H1 (cell line): ENCODE data around the gene TECPR2. TPM values are rescaled to one million over a fixed set of nuclear protein-coding genes. Genes with fewer than 3 reads are reported as not detected.

Experiments
- CTCF ChIA-PET: fragments of 300-600 bp; sonication (Branson Sonifier 250); formaldehyde crosslinking; loops from one replicate; lab custom pipeline; 2021; ENCODE audit not compliant: partially characterized antibody; lab: Charles Lee
- POLR2A ChIA-PET: fragments of 300-600 bp; sonication (Branson Sonifier 250); formaldehyde crosslinking; loops from one replicate; lab custom pipeline; 2021; ENCODE audit warnings: inconsistent platforms; ENCODE audit not compliant: partially characterized antibody; lab: Charles Lee
- DNase-seq, 2 experiments: peaks; one replicate each; pipeline versions ENCODE4 v3.0.0 to v3.0.0-alpha.2; 2010 to 2022; ENCODE audit warnings: low spot score in 2 of 2, low read depth in 1 of 2, mixed read lengths in 1 of 2
- FAIRE-seq: peaks from 2 replicates; lab custom pipeline; 2011; peaks lifted over from hg19 to GRCh38; lab: Jason Lieb, UNC
- H2AFZ ChIP-seq: 2 replicates; pipeline ENCODE4 v1.8.1; 2012; ENCODE audit warnings: low read length, inconsistent platforms
- H2AK5ac ChIP-seq: 2 replicates; pipeline ENCODE4 v1.6.1; 2013; ENCODE audit warnings: low read depth, low read length
- H2BK120ac ChIP-seq: replicated peaks from 2 replicates; pipeline ENCODE3; 2013; ENCODE audit warnings: low read depth, low read length, inconsistent platforms
- H2BK12ac ChIP-seq: 2 replicates; pipeline ENCODE4 v1.6.1; 2013; ENCODE audit warnings: low read depth, low read length
- H2BK15ac ChIP-seq: 2 replicates; pipeline ENCODE4 v1.6.1; 2013; ENCODE audit warnings: low read length
- H2BK20ac ChIP-seq: 2 replicates; pipeline ENCODE4 v1.6.1; 2013; ENCODE audit warnings: low read length
- H2BK5ac ChIP-seq: 2 replicates; pipeline ENCODE4 v1.6.1; 2013; ENCODE audit warnings: low read depth, low read length
- H3K14ac ChIP-seq: 2 replicates; pipeline ENCODE4 v1.6.1; 2013; ENCODE audit warnings: inconsistent platforms; ENCODE audit not compliant: insufficient read length
- H3K18ac ChIP-seq: 2 replicates; pipeline ENCODE4 v1.6.1; 2013; ENCODE audit warnings: low read length; ENCODE audit errors: extremely low read depth
- H3K23ac ChIP-seq: 2 replicates; pipeline ENCODE4 v1.6.1; 2013; ENCODE audit warnings: inconsistent platforms; ENCODE audit not compliant: insufficient read length
- H3K23me2 ChIP-seq: 2 replicates; pipeline ENCODE4 v1.6.1; 2013; ENCODE audit warnings: low read depth, low read length
- H3K27ac ChIP-seq: 2 replicates; pipeline ENCODE4 v1.6.1; 2011; ENCODE audit warnings: low read depth, low read length, inconsistent platforms
- H3K27me3 ChIP-seq, 4 experiments: replicated peaks in 1 of 4; 1 replicate in 1 of 4; 2 replicates in 3 of 4; pipeline versions ENCODE4 v1.6.1 to v1.8.1; 2011 to 2013; ENCODE audit warnings: low read length in 3 of 4, mild to moderate bottlenecking in 3 of 4, inconsistent platforms in 2 of 4, mixed read lengths in 2 of 4, moderate library complexity in 1 of 4; ENCODE audit not compliant: control insufficient read depth in 3 of 4, insufficient read depth in 3 of 4; ENCODE audit errors: extremely low read depth in 1 of 4
- H3K36me3 ChIP-seq, 4 experiments: 2 replicates each; pipeline versions ENCODE4 v1.6.1 to v1.8.1; 2011 to 2013; ENCODE audit warnings: mild to moderate bottlenecking in 4 of 4, low read length in 3 of 4, moderate library complexity in 2 of 4, control low read depth in 1 of 4, inconsistent platforms in 1 of 4; ENCODE audit not compliant: insufficient read depth in 4 of 4, control insufficient read depth in 2 of 4
- H3K4ac ChIP-seq: replicated peaks from 2 replicates; pipeline ENCODE3; 2013; ENCODE audit warnings: low read length, low read depth, mixed read lengths, inconsistent platforms; ENCODE audit not compliant: insufficient read length
- H3K4me1 ChIP-seq, 4 experiments: replicated peaks in 1 of 4; 1 replicate in 1 of 4; 2 replicates in 3 of 4; pipeline versions ENCODE4 v1.6.1 to v1.8.1; 2011 to 2013; ENCODE audit warnings: low read length in 3 of 4, inconsistent platforms in 2 of 4, mixed read lengths in 1 of 4; ENCODE audit not compliant: insufficient read depth in 4 of 4, control insufficient read depth in 3 of 4
- H3K4me2 ChIP-seq, 2 experiments: 2 replicates each; pipeline versions ENCODE4 v1.6.1 to v1.8.1; 2011 to 2013; ENCODE audit warnings: low read depth in 2 of 2, low read length in 2 of 2, control low read depth in 1 of 2, inconsistent platforms in 1 of 2, mild to moderate bottlenecking in 1 of 2; ENCODE audit not compliant: insufficient read depth in 1 of 2
- H3K4me3 ChIP-seq, 4 experiments: fragments of 200-600, 300-600 bp in 1 of 4; sonication (generic), shearing (Covaris generic), sonication (Bioruptor Twin) in 1 of 4; 2 replicates each; pipeline versions ENCODE4 v1.5.1 to v1.8.1; 2011 to 2016; ENCODE audit warnings: low read length in 4 of 4, low read depth in 3 of 4, control low read depth in 2 of 4, inconsistent platforms in 2 of 4, mild to moderate bottlenecking in 2 of 4, mixed read lengths in 1 of 4, moderate library complexity in 1 of 4; ENCODE audit not compliant: insufficient read depth in 2 of 4; ENCODE audit errors: extremely low read depth in 1 of 4
- H3K56ac ChIP-seq: replicated peaks from 2 replicates; pipeline ENCODE3; 2013; ENCODE audit warnings: low read depth, mild to moderate bottlenecking, mixed read lengths, low read length, inconsistent platforms; ENCODE audit not compliant: insufficient read length
- H3K79me1 ChIP-seq: 2 replicates; pipeline ENCODE4 v1.6.1; 2013; ENCODE audit warnings: low read depth, low read length, control low read depth
- H3K79me2 ChIP-seq, 2 experiments: 2 replicates each; pipeline versions ENCODE4 v1.6.1 to v1.8.1; 2012 to 2013; ENCODE audit warnings: low read length in 2 of 2, mild to moderate bottlenecking in 2 of 2, inconsistent platforms in 1 of 2; ENCODE audit not compliant: insufficient read depth in 2 of 2, control insufficient read depth in 1 of 2
- H3K9ac ChIP-seq, 4 experiments: replicated peaks in 1 of 4; 1 replicate in 1 of 4; 2 replicates in 3 of 4; pipeline versions ENCODE4 v1.6.1 to v1.8.1; 2011 to 2013; ENCODE audit warnings: low read depth in 3 of 4, low read length in 3 of 4, control low read depth in 2 of 4, mild to moderate bottlenecking in 2 of 4, moderate library complexity in 2 of 4, inconsistent platforms in 1 of 4; ENCODE audit errors: extremely low read depth in 1 of 4
- H3K9me3 ChIP-seq, 2 experiments: 2 replicates each; pipeline versions ENCODE4 v1.6.1 to v1.8.1; 2012 to 2013; ENCODE audit warnings: mild to moderate bottlenecking in 2 of 2, moderate library complexity in 2 of 2, control low read depth in 1 of 2, inconsistent platforms in 1 of 2, low read depth in 1 of 2, low read length in 1 of 2, mixed read lengths in 1 of 2; ENCODE audit not compliant: insufficient read depth in 2 of 2
- H4K20me1 ChIP-seq, 2 experiments: replicated peaks in 1 of 2; 2 replicates each; pipeline versions ENCODE3 to v1.8.1; 2011 to 2013; ENCODE audit warnings: inconsistent platforms in 2 of 2, low read length in 2 of 2, mild to moderate bottlenecking in 1 of 2; ENCODE audit not compliant: insufficient read depth in 2 of 2, control insufficient read depth in 1 of 2
- H4K5ac ChIP-seq: 2 replicates; pipeline ENCODE4 v1.6.1; 2013; ENCODE audit warnings: low read length, low read depth, mixed read lengths, inconsistent platforms; ENCODE audit not compliant: insufficient read length
- H4K8ac ChIP-seq: 2 replicates; pipeline ENCODE4 v1.8.0; 2013; ENCODE audit warnings: mild to moderate bottlenecking, moderate library complexity, low read length, inconsistent platforms; ENCODE audit not compliant: insufficient read depth; ENCODE audit errors: extremely low read depth
- H4K91ac ChIP-seq: replicated peaks from 2 replicates; pipeline ENCODE3; 2013; ENCODE audit warnings: low read length, mixed read lengths, inconsistent platforms; ENCODE audit not compliant: insufficient read length
- BACH1 ChIP-seq: IDR thresholded peaks from 2 replicates; pipeline ENCODE4 v1.6.1; 2012; ENCODE audit warnings: low read length, improper control_type of control experiment
- CREB1 ChIP-seq: IDR thresholded peaks from 2 replicates; pipeline ENCODE4 v1.6.1; 2012; ENCODE audit warnings: inconsistent platforms
- CTBP2 ChIP-seq: IDR thresholded peaks from 2 replicates; pipeline ENCODE4 v1.7.0; 2011; ENCODE audit warnings: borderline replicate concordance, mild to moderate bottlenecking, moderate library complexity, mixed read lengths, low read length; ENCODE audit not compliant: insufficient read depth, insufficient read length
- EP300 ChIP-seq, 2 experiments: IDR thresholded peaks; 1 replicate in 1 of 2; 2 replicates in 1 of 2; pipeline ENCODE4 v1.6.1; 2011 to 2012; ENCODE audit warnings: low read depth in 2 of 2, low read length in 2 of 2, mild to moderate bottlenecking in 2 of 2, borderline replicate concordance in 1 of 2, inconsistent platforms in 1 of 2, moderate library complexity in 1 of 2
- JUND ChIP-seq: IDR thresholded peaks from 2 replicates; pipeline ENCODE4 v1.6.1; 2011; ENCODE audit warnings: mild to moderate bottlenecking, improper control_type of control experiment, low read length
- KDM1A ChIP-seq: fragments of 200-600, 300-600 bp; sonication (generic); IDR thresholded peaks from 2 replicates; pipeline ENCODE4 v1.7.1; 2016; ENCODE audit warnings: mild to moderate bottlenecking, low read length, borderline replicate concordance
- MAFK ChIP-seq: IDR thresholded peaks from 2 replicates; pipeline ENCODE4 v1.6.1; 2012; ENCODE audit warnings: low read depth, mild to moderate bottlenecking, improper control_type of control experiment, low read length
- POLR2A ChIP-seq, 2 experiments: IDR thresholded peaks; 1 replicate in 1 of 2; 2 replicates in 1 of 2; pipeline ENCODE4 v1.6.1; 2011; ENCODE audit warnings: low read depth in 2 of 2, low read length in 2 of 2, mild to moderate bottlenecking in 2 of 2; ENCODE audit errors: control extremely low read depth in 1 of 2
- RNF2 ChIP-seq: fragments of 200-900, 300-1000 bp; sonication (generic); IDR thresholded peaks from 2 replicates; pipeline ENCODE4 v1.7.1; 2016; ENCODE audit warnings: borderline replicate concordance, low read depth, mild to moderate bottlenecking, antibody characterized with exemption, low read length; ENCODE audit not compliant: poor library complexity, severe bottlenecking; ENCODE audit errors: missing control alignments
- SUZ12 ChIP-seq: fragments of 200-600 bp; sonication (generic); IDR thresholded peaks from 2 replicates; pipeline ENCODE4 v1.6.1; 2012; ENCODE audit warnings: mild to moderate bottlenecking, inconsistent platforms, low read length, moderate library complexity, mixed read lengths
- ZNF274 ChIP-seq: IDR thresholded peaks from 2 replicates; pipeline ENCODE4 v1.7.0; 2012; ENCODE audit warnings: low read length, borderline replicate concordance; ENCODE audit errors: extremely low read depth
- WGBS, 2 experiments: shearing (Covaris generic) in 1 of 2; methylation state at CpG; one replicate each; pipeline versions ENCODE4 v1.1.6 to v1.1.7; 2013 to 2015; ENCODE audit warnings: low lambda C conversion rate in 2 of 2, mixed read lengths in 2 of 2, inconsistent platforms in 1 of 2, low coverage in 1 of 2, missing lambda C conversion rate in 1 of 2; ENCODE audit not compliant: insufficient replicate concordance in 2 of 2, insufficient coverage in 1 of 2, insufficient read length in 1 of 2; ENCODE audit errors: extremely low coverage in 1 of 2, missing lambda C conversion rate in 1 of 2; 5-methylcytosine and 5-hydroxymethylcytosine counted together
- polyA plus RNA-seq, 7 experiments: library from polyadenylated mRNA; depleted of rRNA in 3 of 7; stranded (reverse) in 5 of 7; unstranded in 2 of 7; fragments of >200 nt in 5 of 7; fragments of 200-250 nt in 2 of 7; gene quantifications; 1 replicate in 5 of 7; 2 replicates in 1 of 7; 4 replicates in 1 of 7; pipeline versions ENCODE4 v1.2.1 to v1.2.3, GENCODE V29; 2011 to 2013; ENCODE audit warnings: missing spikeins in 2 of 7, mixed read lengths in 2 of 7
- total RNA-seq: library from RNA; stranded (reverse); fragmentation: NEBNext Ultra II Directional; extraction: Animal tissue kit (Norgen Biotek cat#: 25700); gene quantifications from 2 replicates; pipeline ENCODE4 v1.2.1, GENCODE V29; 2021
- TF ChIP-seq, protein P1 (sequence below): IDR thresholded peaks from 2 replicates; pipeline ENCODE4 v1.6.1; 2012; ENCODE audit warnings: low read length, inconsistent platforms

Gene TECPR2
- total and polyA plus RNA-seq, 2 of the 8 experiments (the other 6 are each of a cell fraction or from before 2014, with no cell fraction given), result 6.8 to 19.4 TPM

DNA sequence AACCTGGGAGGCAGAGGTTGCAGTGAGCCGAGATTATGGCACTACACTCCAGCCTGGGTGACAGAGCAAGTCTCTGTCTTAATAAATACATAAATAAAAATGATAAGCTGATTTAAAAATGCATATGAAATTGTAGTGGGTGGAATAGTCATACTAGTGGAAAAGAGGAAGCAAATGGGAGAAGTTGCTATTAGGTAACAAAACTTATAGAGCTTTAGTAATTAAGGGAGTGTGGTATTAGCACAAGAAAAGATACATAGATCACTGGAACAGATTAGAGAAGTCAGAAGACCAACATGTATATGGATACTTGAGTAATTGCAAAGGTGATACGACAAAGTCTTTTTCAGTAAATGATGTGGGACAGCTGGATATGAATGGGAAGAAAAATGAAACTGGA is 26.5 kb downstream of the TECPR2 start:
- H2BK20ac ChIP-seq, result no peak overlapping the region
- H2BK15ac ChIP-seq, result no peak overlapping the region
- no peak overlapping the region for H3K56ac ChIP-seq
- no peak overlapping the region for H4K5ac ChIP-seq
- H3K4me1 ChIP-seq, result peaks cover 0 to 3% (median 1%) of the 10 kb centered on the region in 4 experiments; a peak in 2 of 7 replicates
- no peak for DNase-seq
- H3K4ac ChIP-seq, result no peak overlapping the region
- no peak overlapping the region for H4K8ac ChIP-seq
- no peak overlapping the region for H3K4me2 ChIP-seq
- H3K79me2 ChIP-seq, result no peaks in the 10 kb centered on the region
- no peaks in the 10 kb centered on the region for H3K79me1 ChIP-seq
- no peak for FAIRE-seq
- no peak overlapping the region for H3K9ac ChIP-seq
- no peak overlapping the region for H2AFZ ChIP-seq
- no peak overlapping the region for H3K23ac ChIP-seq
- 87% methylated on average over 2 of the region's 2 CpGs; no CpG with 5 or more reads in 1 of the 2 experiments for WGBS, 2 experiments
- H3K27ac ChIP-seq, result no peak overlapping the region
- no peaks in the 10 kb centered on the region; a peak in 1 of 8 replicates for H3K36me3 ChIP-seq
- CTCF ChIA-PET, result interaction anchor here (0.7 to 1.9 kb wide), 4 partner anchors 11 to 50 kb away, joined by 3 to 6 read pairs (median 3); no protein-coding TSS in a partner anchor
- no peak overlapping the region for H4K91ac ChIP-seq
- no peaks in the 10 kb centered on the region for H3K9me3 ChIP-seq
- H3K4me3 ChIP-seq, result no peak overlapping the region
- no peak overlapping the region for H2BK5ac ChIP-seq
- no peaks in the 10 kb centered on the region; the same call in 1 of the 2 replicates for H3K23me2 ChIP-seq
- POLR2A ChIA-PET, result interaction anchor here (1.5 kb wide), 1 partner anchor 23 kb away, joined by 3 read pairs; no protein-coding TSS in a partner anchor
- no peak overlapping the region for H2BK120ac ChIP-seq
- no peaks in the 10 kb centered on the region for H4K20me1 ChIP-seq
- H2BK12ac ChIP-seq, result no peak overlapping the region
- no peak overlapping the region for H3K14ac ChIP-seq
- no peak overlapping the region for H2AK5ac ChIP-seq
- no peak overlapping the region for H3K18ac ChIP-seq
- H3K27me3 ChIP-seq, result no peaks in the 10 kb centered on the region
- TF ChIP-seq CTBP2 (no peak), KDM1A (no peak), BACH1 (no peak), JUND (no peak), CREB1 (no peak), ZNF274 (no peak), EP300 (IDR thresholded peaks at IDR 0.05; ENCODE audit: borderline replicate concordance in 1 of 2, low read depth in 2 of 2, low read length in 2 of 2) (no peak), RNF2 (no peak), POLR2A (IDR thresholded peaks at IDR 0.05; ENCODE audit: control extremely low read depth in 1 of 2, low read depth in 2 of 2, low read length in 2 of 2) (no peak), MAFK (no peak), SUZ12 (no peak)
- TF ChIP-seq, protein P1, sequence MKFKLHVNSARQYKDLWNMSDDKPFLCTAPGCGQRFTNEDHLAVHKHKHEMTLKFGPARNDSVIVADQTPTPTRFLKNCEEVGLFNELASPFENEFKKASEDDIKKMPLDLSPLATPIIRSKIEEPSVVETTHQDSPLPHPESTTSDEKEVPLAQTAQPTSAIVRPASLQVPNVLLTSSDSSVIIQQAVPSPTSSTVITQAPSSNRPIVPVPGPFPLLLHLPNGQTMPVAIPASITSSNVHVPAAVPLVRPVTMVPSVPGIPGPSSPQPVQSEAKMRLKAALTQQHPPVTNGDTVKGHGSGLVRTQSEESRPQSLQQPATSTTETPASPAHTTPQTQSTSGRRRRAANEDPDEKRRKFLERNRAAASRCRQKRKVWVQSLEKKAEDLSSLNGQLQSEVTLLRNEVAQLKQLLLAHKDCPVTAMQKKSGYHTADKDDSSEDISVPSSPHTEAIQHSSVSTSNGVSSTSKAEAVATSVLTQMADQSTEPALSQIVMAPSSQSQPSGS, result no peak
